T-cell (primary cell): ENCODE data around the gene BCAS4. TPM values are rescaled to one million over a fixed set of nuclear protein-coding genes. Genes with fewer than 3 reads are reported as not detected.
A peak's percentile ranks its signal among the peaks of the same experiment; 100 is the strongest.

Experiments used
- ATAC-seq, 4 experiments: fragments of 200-7000 bp in 3 of 4; fragments of 150-1000 bp in 1 of 4; cut with Tn5 transposase; replicated peaks in 1 of 4; 1 replicate in 3 of 4; 2 replicates in 1 of 4; pipeline ENCODE4 v1.10.0; 2021; ENCODE audit warnings: moderate library complexity in 3 of 4, mild to moderate bottlenecking in 2 of 4, moderate number of reproducible peaks in 1 of 4
- CTCF ChIA-PET, 2 donors: fragments of 300-600 bp; sonication (Branson Sonifier 250); formaldehyde crosslinking; loops; one replicate each; lab custom pipeline; 2022; ENCODE audit warnings: antibody characterized with exemption in 2 of 2; lab: Charles Lee
- POLR2A ChIA-PET, 2 donors: fragments of 300-600 bp; sonication (Branson Sonifier 250); formaldehyde crosslinking; loops; one replicate each; lab custom pipeline; 2022; ENCODE audit warnings: antibody characterized with exemption in 2 of 2; lab: Charles Lee
- DNase-seq, 35 experiments: peaks; one replicate each; pipeline versions ENCODE4 v3.0.0 to v3.0.0-alpha.2; 2013 to 2023
- H3K27ac ChIP-seq: one replicate; pipeline ENCODE4 v1.5.1; 2013; ENCODE audit warnings: low read length
- H3K27me3 ChIP-seq, 2 experiments: replicated peaks in 1 of 2; 1 replicate in 1 of 2; 2 replicates in 1 of 2; pipeline versions ENCODE4 v1.6.1 to v1.7.0; 2013; ENCODE audit warnings: low read length in 1 of 2, mixed read lengths in 1 of 2; ENCODE audit not compliant: control insufficient read depth in 2 of 2, insufficient read depth in 2 of 2; ENCODE audit errors: extremely low read depth in 1 of 2
- H3K36me3 ChIP-seq, 2 donors: 1 replicate in 1 of 2; 2 replicates in 1 of 2; pipeline versions ENCODE4 v1.6.1 to v1.7.0; 2013; ENCODE audit warnings: low read length in 1 of 2; ENCODE audit not compliant: control insufficient read depth in 2 of 2, insufficient read depth in 1 of 2; ENCODE audit errors: extremely low read depth in 1 of 2
- H3K4me1 ChIP-seq, 2 experiments: 1 replicate in 1 of 2; 2 replicates in 1 of 2; pipeline versions ENCODE4 v1.6.1 to v1.7.0; 2013; ENCODE audit warnings: low read length in 2 of 2, mixed read lengths in 1 of 2; ENCODE audit not compliant: insufficient read depth in 2 of 2, control insufficient read depth in 1 of 2; ENCODE audit errors: extremely low read depth in 1 of 2
- H3K4me3 ChIP-seq, 2 donors: 1 replicate in 1 of 2; 2 replicates in 1 of 2; pipeline versions ENCODE4 v1.5.1 to v1.7.0; 2013; ENCODE audit warnings: mild to moderate bottlenecking in 2 of 2, low read length in 1 of 2, moderate library complexity in 1 of 2; ENCODE audit not compliant: control insufficient read depth in 1 of 2; ENCODE audit errors: extremely low read depth in 1 of 2
- H3K9me3 ChIP-seq: 2 replicates; pipeline ENCODE4 v1.7.0; 2013
- H3K27ac Mint-ChIP-seq, 2 donors: one replicate each; pipeline ENCODE4 v1.8.0; 2020 to 2021; ENCODE audit warnings: mild to moderate bottlenecking in 2 of 2, mixed read lengths in 2 of 2
- H3K27me3 Mint-ChIP-seq, 2 donors: one replicate each; pipeline ENCODE4 v1.8.0; 2021 to 2022; ENCODE audit warnings: mixed read lengths in 2 of 2
- H3K36me3 Mint-ChIP-seq: one replicate; pipeline ENCODE4 v1.8.0; 2021; ENCODE audit warnings: mixed read lengths
- H3K4me1 Mint-ChIP-seq, 3 donors: one replicate each; pipeline ENCODE4 v1.8.0; 2020 to 2022; ENCODE audit warnings: mixed read lengths in 3 of 3, mild to moderate bottlenecking in 1 of 3
- H3K4me3 Mint-ChIP-seq, 3 donors: one replicate each; pipeline ENCODE4 v1.8.0; 2020 to 2022; ENCODE audit warnings: mild to moderate bottlenecking in 3 of 3, mixed read lengths in 3 of 3, moderate library complexity in 3 of 3
- H3K9me3 Mint-ChIP-seq, 3 donors: one replicate each; pipeline ENCODE4 v1.8.0; 2020 to 2022; ENCODE audit warnings: mixed read lengths in 3 of 3
- WGBS: methylation state at CpG from one replicate; pipeline ENCODE4 v1.1.5; 2013; ENCODE audit warnings: missing lambda C conversion rate; ENCODE audit not compliant: insufficient coverage; 5-methylcytosine and 5-hydroxymethylcytosine counted together
- total RNA-seq, 35 experiments: library from RNA in 6 of 35; stranded (reverse) in 6 of 35; fragments of 120-200 nt in 1 of 35; gene quantifications; one replicate each; pipeline versions ENCODE4 v1.2.1 to v1.2.4 and lab custom pipeline; 2013 to 2026

Gene BCAS4
- total RNA-seq (10 to 100 TPM; 26.3 to 49.8 (median 31.3) TPM), total RNA-seq (lab: John Stamatoyannopoulos, UW) (4.0 to 52.3 (median 19.7) reads per million in 29 experiments)
- 19.2 TPM for total RNA-seq (2013)

- H3K4me3 Mint-ChIP-seq, result peak within 1 kb of the TSS; percentile 85 to 90 (median 87)
- peaks cover 2 to 27% of the 10 kb centered on the region in 2 experiments for H3K4me1 ChIP-seq
- H3K9me3 Mint-ChIP-seq, result no peaks in the 10 kb centered on the region
- H3K4me3 ChIP-seq, result peak within 1 kb of the TSS; percentile 81 to 94
- peak within 1 kb of the TSS; percentile 41 for H3K27ac ChIP-seq
- DNase-seq, result peak; percentile 54 to 94 (median 80)
- H3K27me3 Mint-ChIP-seq, result no peaks in the 10 kb centered on the region
- CTCF ChIA-PET, result interaction anchor here (0.6 to 2.2 kb wide), 20 partner anchors 20 to 689 kb away, joined by 3 to 56 read pairs (median 5); partner anchors contain the start of genes ADNP (in 1 of the 2), DPM1 (in 1 of the 2) and MOCS3 (in 1 of the 2)
- no peaks in the 10 kb centered on the region for H3K9me3 ChIP-seq
- peaks cover 17 to 32% (median 25%) of the 10 kb centered on the region in 3 donors for H3K4me1 Mint-ChIP-seq
- under 1% methylated on average over 84 of the region's 92 CpGs for WGBS
- H3K36me3 ChIP-seq, result no peaks in the 10 kb centered on the region
- H3K27ac Mint-ChIP-seq, result peak within 1 kb of the TSS; percentile 85
- H3K27me3 ChIP-seq, result no peaks in the 10 kb centered on the region
- POLR2A ChIA-PET, result interaction anchor here in 1 of 2 donors (0.6 to 1.0 kb wide), 5 partner anchors 108 to 136 kb away, joined by 3 to 4 read pairs (median 3); partner anchors contain the start of gene ADNP
- peaks cover 6% of the 10 kb centered on the region for H3K36me3 Mint-ChIP-seq
- ATAC-seq, result peak; percentile 86 to 91 (median 87)
Observed at GRCh38 chr20:50794846-50795634, at the start of gene BCAS4. Gene BCAS4, plus strand, starts transcription at chr20:50795061. Its CDS starts 23 bp downstream, at chr20:50795084.

GRCh38 chr20:50745634-50746137 lies 49.2 kb upstream of the BCAS4 start:
- DNase-seq (no peak), ATAC-seq (no peak)
- Mint-ChIP-seq H3K9me3 (no peaks in the 10 kb centered on the region), H3K4me3 (no peak overlapping the region), H3K36me3 (peaks cover 23% of the 10 kb centered on the region), H3K4me1 (peaks cover 18 to 25% (median 19%) of the 10 kb centered on the region in 3 donors), H3K27me3 (no peaks in the 10 kb centered on the region), H3K27ac (peak overlapping the region in 1 of 2 donors; percentile 23)
- H3K27ac ChIP-seq, result no peak overlapping the region
- peaks cover 3 to 9% of the 10 kb centered on the region in 2 donors for H3K36me3 ChIP-seq
- POLR2A ChIA-PET, result no interaction called here
- H3K9me3 ChIP-seq, result no peaks in the 10 kb centered on the region
- H3K4me1 ChIP-seq, result peaks cover 0 to 2% of the 10 kb centered on the region in 2 experiments
- CTCF ChIA-PET, result interaction anchor here (0.6 to 1.0 kb wide), 2 partner anchors 45 to 110 kb away, joined by 3 to 6 read pairs; no protein-coding TSS in a partner anchor
- no peaks in the 10 kb centered on the region for H3K27me3 ChIP-seq
- no CpG with 5 or more reads among the region's 2 CpGs for WGBS
- no peak overlapping the region for H3K4me3 ChIP-seq

GRCh38 chr20:50746138-50746940 lies 48.5 kb upstream of the BCAS4 start:
- ChIA-PET CTCF (interaction anchor here (0.6 to 1.0 kb wide), 3 partner anchors 44 to 183 kb away, joined by 3 to 6 read pairs (median 6); no protein-coding TSS in a partner anchor), POLR2A (no interaction called here)
- H3K9me3 Mint-ChIP-seq, result no peaks in the 10 kb centered on the region
- Histone ChIP-seq H3K36me3 (peaks cover 3 to 10% of the 10 kb centered on the region in 2 donors), H3K4me1 (peaks cover 0 to 2% of the 10 kb centered on the region in 2 experiments), H3K27ac (no peak overlapping the region), H3K27me3 (no peaks in the 10 kb centered on the region), H3K9me3 (no peaks in the 10 kb centered on the region), H3K4me3 (no peak overlapping the region)
- DNase-seq, result no peak
- peaks cover 12 to 21% (median 14%) of the 10 kb centered on the region in 3 donors for H3K4me1 Mint-ChIP-seq
- peaks cover 19% of the 10 kb centered on the region for H3K36me3 Mint-ChIP-seq
- H3K4me3 Mint-ChIP-seq, result no peak overlapping the region
- no CpG with 5 or more reads among the region's 3 CpGs for WGBS
- peak overlapping the region in 1 of 2 donors; percentile 23 for H3K27ac Mint-ChIP-seq
- no peak for ATAC-seq
- H3K27me3 Mint-ChIP-seq, result no peaks in the 10 kb centered on the region

- WGBS, result no CpG with 5 or more reads among the region's 2 CpGs
- no peaks in the 10 kb centered on the region for H3K27me3 Mint-ChIP-seq
- H3K36me3 Mint-ChIP-seq, result peaks cover 21% of the 10 kb centered on the region
- no peak overlapping the region for H3K4me3 ChIP-seq
- POLR2A ChIA-PET, result no interaction called here
- no peaks in the 10 kb centered on the region for H3K9me3 ChIP-seq
- DNase-seq (no peak), ATAC-seq (no peak)
- H3K27ac ChIP-seq, result no peak overlapping the region
- H3K27ac Mint-ChIP-seq, result peak overlapping the region; percentile 42 to 85
- H3K36me3 ChIP-seq, result peaks cover 3 to 10% of the 10 kb centered on the region in 2 donors
- H3K4me3 Mint-ChIP-seq, result peak overlapping the region in 1 of 3 donors; percentile 61
- CTCF ChIA-PET, result interaction anchor here in 1 of 2 donors (0.7 to 0.9 kb wide), 2 partner anchors 182 to 833 kb away, joined by 3 to 6 read pairs; no protein-coding TSS in a partner anchor
- no peaks in the 10 kb centered on the region for H3K27me3 ChIP-seq
- peaks cover 11 to 20% (median 14%) of the 10 kb centered on the region in 3 donors for H3K4me1 Mint-ChIP-seq
- H3K4me1 ChIP-seq, result peaks cover 0 to 2% of the 10 kb centered on the region in 2 experiments
- H3K9me3 Mint-ChIP-seq, result no peaks in the 10 kb centered on the region
Observed at GRCh38 chr20:50747275-50747674, 47.6 kb upstream of the BCAS4 start.

GRCh38 chr20:50750145-50750671 lies 44.7 kb upstream of the BCAS4 start:
- Histone ChIP-seq H3K36me3 (peaks cover 3 to 10% of the 10 kb centered on the region in 2 donors), H3K27me3 (no peaks in the 10 kb centered on the region), H3K4me1 (peaks cover 0 to 2% of the 10 kb centered on the region in 2 experiments), H3K9me3 (no peaks in the 10 kb centered on the region), H3K4me3 (no peak overlapping the region), H3K27ac (no peak overlapping the region)
- H3K4me3 Mint-ChIP-seq, result no peak overlapping the region
- H3K27ac Mint-ChIP-seq, result no peak overlapping the region
- H3K27me3 Mint-ChIP-seq, result no peaks in the 10 kb centered on the region
- DNase-seq (no peak), ATAC-seq (no peak)
- peaks cover 12% of the 10 kb centered on the region for H3K36me3 Mint-ChIP-seq
- ChIA-PET POLR2A (interaction anchor here in 1 of 2 donors (0.6 kb wide), 2 partner anchors 29 to 1144 kb away, joined by 5 to 6 read pairs; no protein-coding TSS in a partner anchor), CTCF (interaction anchor here (0.5 to 2.0 kb wide), 9 partner anchors 14 to 180 kb away, joined by 3 to 8 read pairs (median 4); partner anchors contain the start of genes ADNP (in 1 of the 2) and PARD6B (in 1 of the 2))
- no peaks in the 10 kb centered on the region for H3K9me3 Mint-ChIP-seq
- 100% methylated on average over 4 of the region's 8 CpGs for WGBS
- H3K4me1 Mint-ChIP-seq, result peaks cover 11 to 18% (median 14%) of the 10 kb centered on the region in 3 donors
